ENCODE results near the gene TMEM39B. TPM values are rescaled to one million over a fixed set of nuclear protein-coding genes. Genes with fewer than 3 reads are reported as not detected.
"Not testable (repeated sequence)": the region's sequence is repeated elsewhere in the genome, so short reads cannot be mapped to it uniquely, and the experiment has no call there.

The TMEM39B gene
- total RNA-seq, 4 donors from 2014 or later = 2.6 to 35.8 (median 3.5) TPM

GRCh38 chr1:32127409-32128198, 54.9 kb downstream of the TMEM39B start:
- H3K27ac ChIP-seq = no peak overlapping the region
- no peak for TF ChIP-seq EP300 (IDR thresholded peaks at IDR 0.05; ENCODE audit: low read depth)
- no peak for TF ChIP-seq POLR2AphosphoS5 (IDR thresholded peaks at IDR 0.05)
- TF ChIP-seq POLR2A (IDR thresholded peaks at IDR 0.05) = no peak
- TF ChIP-seq CTCF (IDR thresholded peaks at IDR 0.05) = no peak
- H3K4me1 ChIP-seq = peaks cover 0 to 17% (median under 1%) of the 10 kb centered on the region in 4 donors
- 71 to 83% methylated on average over 3 to 4 of the region's 4 CpGs for WGBS, 2 donors (ENCODE audit: low coverage in 1 of 2)
- H3K27me3 ChIP-seq = no peaks in the 10 kb centered on the region
- H3K36me3 ChIP-seq = peaks cover 0 to 8% (median 0%) of the 10 kb centered on the region in 4 donors
- DNase-seq = no peak
- no peaks in the 10 kb centered on the region for H3K9me3 ChIP-seq
- no peak overlapping the region for H3K4me3 ChIP-seq
- in situ Hi-C loops (cut with MboI; ENCODE audit: low pct_ligation_motif_present in 1 of 4, low pct_unique_long_range_greater_than_20kb in 1 of 4, low sequenced_read_pairs in 3 of 4) = no loop called here
- intact Hi-C loops (cut with DNase I; ENCODE audit: low total_unique reads) = no loop called here

- in situ Hi-C loops (cut with MboI; ENCODE audit: low pct_ligation_motif_present in 1 of 4, low pct_unique_long_range_greater_than_20kb in 1 of 4, low sequenced_read_pairs in 3 of 4) (no loop called here), intact Hi-C loops (cut with DNase I; ENCODE audit: low total_unique reads) (no loop called here)
- Histone ChIP-seq H3K36me3 (peaks cover 0 to 8% (median 0%) of the 10 kb centered on the region in 4 donors), H3K27me3 (no peaks in the 10 kb centered on the region), H3K9me3 (no peaks in the 10 kb centered on the region), H3K4me3 (no peak overlapping the region), H3K4me1 (peaks cover 0 to 11% (median 0%) of the 10 kb centered on the region in 4 donors), H3K27ac (no peak overlapping the region)
- no peak for DNase-seq
- WGBS, 2 donors (ENCODE audit: low coverage in 1 of 2) = 66 to 67% methylated on average over 1 of the region's 1 CpG
- TF ChIP-seq CTCF (IDR thresholded peaks at IDR 0.05) (no peak), POLR2AphosphoS5 (IDR thresholded peaks at IDR 0.05) (no peak), POLR2A (IDR thresholded peaks at IDR 0.05) (no peak), EP300 (IDR thresholded peaks at IDR 0.05; ENCODE audit: low read depth) (no peak)
These were observed 55.7 kb downstream of the TMEM39B start for GRCh38 chr1:32128479-32128878.

GRCh38 chr1:32128964-32129363, 56.2 kb downstream of the TMEM39B start:
- no peak for DNase-seq
- H3K27me3 ChIP-seq = no peaks in the 10 kb centered on the region
- intact Hi-C loops (cut with DNase I; ENCODE audit: low total_unique reads) = no loop called here
- in situ Hi-C loops (cut with MboI; ENCODE audit: low pct_ligation_motif_present in 1 of 4, low pct_unique_long_range_greater_than_20kb in 1 of 4, low sequenced_read_pairs in 3 of 4) = no loop called here
- WGBS, 2 donors (ENCODE audit: low coverage in 1 of 2) = 92% methylated on average over 1 of the region's 1 CpG; no CpG with 5 or more reads in 1 of the 2 donors
- no peak overlapping the region for H3K27ac ChIP-seq
- TF ChIP-seq POLR2A (IDR thresholded peaks at IDR 0.05) = no peak
- no peak for TF ChIP-seq CTCF (IDR thresholded peaks at IDR 0.05)
- no peak for TF ChIP-seq EP300 (IDR thresholded peaks at IDR 0.05; ENCODE audit: low read depth)
- no peak for TF ChIP-seq POLR2AphosphoS5 (IDR thresholded peaks at IDR 0.05)
- H3K9me3 ChIP-seq = no peaks in the 10 kb centered on the region
- peaks cover 0 to 16% (median 0%) of the 10 kb centered on the region in 4 donors for H3K4me1 ChIP-seq
- H3K36me3 ChIP-seq = peaks cover 0 to 8% (median 0%) of the 10 kb centered on the region in 4 donors
- no peak overlapping the region for H3K4me3 ChIP-seq

- DNase-seq; H3K4me3 ChIP-seq; H3K9me3 ChIP-seq; H3K36me3 ChIP-seq; intact Hi-C loops (cut with DNase I; ENCODE audit: low total_unique reads); H3K27me3 ChIP-seq; in situ Hi-C loops (cut with MboI; ENCODE audit: low pct_ligation_motif_present in 1 of 4, low pct_unique_long_range_greater_than_20kb in 1 of 4, low sequenced_read_pairs in 3 of 4): not testable (repeated sequence)
- Histone ChIP-seq H3K4me1 (peaks cover 0 to 14% (median 2%) of the 10 kb centered on the region in 4 donors), H3K27ac (peak overlapping the region in 1 of 4 donors; percentile 2)
- 92 to 97% methylated on average over 9 of the region's 9 CpGs for WGBS, 2 donors (ENCODE audit: low coverage in 1 of 2)
These were observed 61.2 kb downstream of the TMEM39B start for GRCh38 chr1:32133950-32134280.
